Measurements from ENCODE around the gene NFASC.

NFASC gene

GRCh38 chr1:205072286-205072685 lies 201.6 kb downstream of the NFASC start:
- no peaks in the 10 kb centered on the region for H3K9me3 ChIP-seq (ENCODE audit: insufficient read depth, low read length)
- no peak overlapping the region for H3K27ac ChIP-seq (ENCODE audit: low read depth, low read length)
- H4K20me1 ChIP-seq (ENCODE audit: low read depth, low read length): no peaks in the 10 kb centered on the region
- no peak overlapping the region for H3K9ac ChIP-seq (ENCODE audit: low read length)
- H3K79me2 ChIP-seq (ENCODE audit: insufficient read depth, low read length): no peaks in the 10 kb centered on the region
- H3K9me2 ChIP-seq (replicated peaks; ENCODE audit: insufficient read depth, low read length): no peaks in the 10 kb centered on the region
- no peak overlapping the region for H3K4me2 ChIP-seq (ENCODE audit: low read depth, low read length, poor library complexity, severe bottlenecking)
- H3K4me3 ChIP-seq (ENCODE audit: insufficient read depth, low read length, poor library complexity, severe bottlenecking): no peak overlapping the region
- H3K27me3 ChIP-seq (ENCODE audit: low read length): no peaks in the 10 kb centered on the region
- H3F3A ChIP-seq (ENCODE audit: insufficient read depth): no peaks in the 10 kb centered on the region
- H2AFZ ChIP-seq (ENCODE audit: low read depth, low read length, severe bottlenecking): no peak overlapping the region
- TF ChIP-seq CTCF (IDR thresholded peaks at IDR 0.05; ENCODE audit: insufficient read depth, low read length, poor library complexity, severe bottlenecking): no peak
- no peak for TF ChIP-seq EZH2phosphoT487 (conservative IDR thresholded peaks at IDR 0.05; ENCODE audit: low read length)
- no peaks in the 10 kb centered on the region for H3K36me3 ChIP-seq (ENCODE audit: low read length)

All from SU-DHL-6 (cell line).